GM19193 (cell line): ENCODE data around the gene RPS15.

ENCODE experiments used
- POLR2A ChIP-seq: IDR thresholded peaks from 4 replicates; pipeline ENCODE4 v1.6.1; 2011; ENCODE audit not compliant: insufficient read depth, insufficient read length; ENCODE audit errors: extremely low read depth

The RPS15 gene

GRCh38 chr19:1473085-1473851 is 35.1 kb downstream of the RPS15 start:
- no peak for TF ChIP-seq POLR2A

- no peak for TF ChIP-seq POLR2A
Measured at GRCh38 chr19:1474011-1474764, 36.0 kb downstream of the RPS15 start.

- no peak for TF ChIP-seq POLR2A
Measured at GRCh38 chr19:1474765-1475351, 36.7 kb downstream of the RPS15 start.

GRCh38 chr19:1475751-1476437 is 37.7 kb downstream of the RPS15 start:
- no peak for TF ChIP-seq POLR2A

- peak; percentile 88 for TF ChIP-seq POLR2A
Measured at GRCh38 chr19:1478934-1479707, 40.9 kb downstream of the RPS15 start, which contains the start of gene C19orf25. Gene C19orf25 (minus strand): TSS chr19:1479215. CDS start chr19:1478903, 312 bp downstream.

- TF ChIP-seq POLR2A, result no peak
Measured at GRCh38 chr19:1481224-1481892, 43.2 kb downstream of the RPS15 start.

GRCh38 chr19:1481893-1482360 is 43.7 kb downstream of the RPS15 start:
- TF ChIP-seq POLR2A, result no peak

- no peak for TF ChIP-seq POLR2A
Measured at GRCh38 chr19:1482361-1483130, 44.4 kb downstream of the RPS15 start.

GRCh38 chr19:1483131-1483978 is 45.2 kb downstream of the RPS15 start:
- TF ChIP-seq POLR2A, result no peak

GRCh38 chr19:1483979-1484428 is 45.8 kb downstream of the RPS15 start:
- no peak for TF ChIP-seq POLR2A

- no peak for TF ChIP-seq POLR2A
Measured at GRCh38 chr19:1486720-1487575, 48.8 kb downstream of the RPS15 start.
